ENCODE measurements around the gene POC1A. TPM values are rescaled to one million over a fixed set of nuclear protein-coding genes. Genes with fewer than 3 reads are reported as not detected.

Gene POC1A
- total RNA-seq, 1 donor from 2014 or later = 4.7 TPM

DNA sequence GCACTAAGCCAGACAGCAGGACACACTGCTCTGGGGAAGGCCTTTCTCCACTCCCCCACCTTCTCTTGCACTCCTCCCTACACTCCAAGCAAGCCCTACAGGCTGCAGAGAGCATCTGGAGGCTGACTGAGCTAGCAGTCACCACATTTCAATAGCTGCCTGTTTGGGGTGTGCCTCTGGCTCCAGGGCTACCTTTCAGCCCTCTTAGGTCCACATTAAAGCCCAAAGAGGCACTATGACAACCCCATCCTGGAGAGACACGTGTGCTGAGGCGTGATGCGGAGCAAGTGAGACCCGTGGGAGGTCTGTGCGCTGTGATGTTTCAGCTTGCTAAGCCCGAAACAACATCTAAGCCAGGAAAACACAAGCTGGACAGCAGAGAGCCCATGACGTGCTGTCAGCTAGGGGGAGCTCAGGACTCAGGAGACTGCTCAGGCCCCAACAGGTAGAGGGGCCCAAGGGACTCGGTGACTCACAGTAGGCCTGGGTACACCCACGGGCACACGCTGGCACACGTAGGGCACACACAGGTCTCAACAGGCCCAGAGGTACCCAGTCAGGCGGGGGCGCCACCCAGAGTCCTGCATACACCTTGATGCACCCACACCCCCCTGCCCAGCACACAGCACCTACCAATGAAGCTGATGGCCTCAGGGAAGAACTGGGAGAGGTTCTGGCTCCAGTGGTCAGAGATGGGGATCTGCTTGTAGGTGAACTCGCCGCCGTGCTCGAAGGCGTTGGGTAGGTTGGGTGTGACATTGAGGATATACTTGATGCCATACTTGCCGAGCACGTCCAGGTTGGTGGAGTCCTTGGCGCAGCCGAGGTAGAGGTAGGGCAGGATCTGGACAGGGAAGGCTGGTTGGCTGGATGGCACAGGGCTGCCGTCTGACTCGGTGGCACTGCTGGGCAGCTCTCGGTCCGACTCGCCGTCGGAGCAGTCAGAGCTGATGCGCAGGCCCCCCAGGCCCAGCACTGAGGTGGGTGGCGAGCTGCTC lies 100.6 kb downstream of the POC1A start:
- DNase-seq (ENCODE audit: low read depth) = no peak
- H3K27me3 ChIP-seq (ENCODE audit: control insufficient read depth, insufficient read depth, low read length) = no peaks in the 10 kb centered on the region
- TF ChIP-seq, protein P1, sequence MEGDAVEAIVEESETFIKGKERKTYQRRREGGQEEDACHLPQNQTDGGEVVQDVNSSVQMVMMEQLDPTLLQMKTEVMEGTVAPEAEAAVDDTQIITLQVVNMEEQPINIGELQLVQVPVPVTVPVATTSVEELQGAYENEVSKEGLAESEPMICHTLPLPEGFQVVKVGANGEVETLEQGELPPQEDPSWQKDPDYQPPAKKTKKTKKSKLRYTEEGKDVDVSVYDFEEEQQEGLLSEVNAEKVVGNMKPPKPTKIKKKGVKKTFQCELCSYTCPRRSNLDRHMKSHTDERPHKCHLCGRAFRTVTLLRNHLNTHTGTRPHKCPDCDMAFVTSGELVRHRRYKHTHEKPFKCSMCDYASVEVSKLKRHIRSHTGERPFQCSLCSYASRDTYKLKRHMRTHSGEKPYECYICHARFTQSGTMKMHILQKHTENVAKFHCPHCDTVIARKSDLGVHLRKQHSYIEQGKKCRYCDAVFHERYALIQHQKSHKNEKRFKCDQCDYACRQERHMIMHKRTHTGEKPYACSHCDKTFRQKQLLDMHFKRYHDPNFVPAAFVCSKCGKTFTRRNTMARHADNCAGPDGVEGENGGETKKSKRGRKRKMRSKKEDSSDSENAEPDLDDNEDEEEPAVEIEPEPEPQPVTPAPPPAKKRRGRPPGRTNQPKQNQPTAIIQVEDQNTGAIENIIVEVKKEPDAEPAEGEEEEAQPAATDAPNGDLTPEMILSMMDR (IDR thresholded peaks at IDR 0.05; ENCODE audit: insufficient read depth, low read length, poor library complexity, severe bottlenecking) = peak; percentile 70
- no peak overlapping the region for H3K4me3 ChIP-seq (ENCODE audit: low read depth, low read length)
- H3K36me3 ChIP-seq (ENCODE audit: control insufficient read depth, insufficient read depth, low read length) = peaks cover 2% of the 10 kb centered on the region

DNA sequence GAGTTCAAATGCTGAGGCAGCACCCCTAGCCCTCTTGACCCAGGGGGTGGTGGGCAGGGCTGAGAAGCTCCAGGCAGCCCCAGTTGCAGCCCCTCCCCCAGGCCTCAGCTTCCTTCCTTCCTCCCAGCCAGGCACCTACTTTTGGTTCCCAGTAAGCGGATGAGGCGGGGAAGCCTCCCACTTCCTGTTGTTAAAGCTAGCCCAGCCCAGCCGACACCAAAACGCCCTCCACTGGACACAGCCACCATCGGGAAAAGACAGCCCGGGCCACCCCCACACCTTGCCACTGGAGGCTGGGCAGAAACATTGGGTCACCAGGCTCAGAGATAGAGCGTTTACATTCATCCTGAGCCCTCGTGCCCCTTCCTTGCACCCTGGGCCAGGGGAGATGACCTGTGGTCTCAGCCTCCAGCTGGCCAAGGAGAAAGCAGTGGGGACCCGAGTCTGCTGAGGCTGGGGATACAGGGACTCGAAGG lies 101.4 kb downstream of the POC1A start:
- TF ChIP-seq, protein P1 (IDR thresholded peaks at IDR 0.05; ENCODE audit: insufficient read depth, low read length, poor library complexity, severe bottlenecking) = peak; percentile 60
- H3K36me3 ChIP-seq (ENCODE audit: control insufficient read depth, insufficient read depth, low read length) = peaks cover 2% of the 10 kb centered on the region
- no peak for DNase-seq (ENCODE audit: low read depth)

DNA sequence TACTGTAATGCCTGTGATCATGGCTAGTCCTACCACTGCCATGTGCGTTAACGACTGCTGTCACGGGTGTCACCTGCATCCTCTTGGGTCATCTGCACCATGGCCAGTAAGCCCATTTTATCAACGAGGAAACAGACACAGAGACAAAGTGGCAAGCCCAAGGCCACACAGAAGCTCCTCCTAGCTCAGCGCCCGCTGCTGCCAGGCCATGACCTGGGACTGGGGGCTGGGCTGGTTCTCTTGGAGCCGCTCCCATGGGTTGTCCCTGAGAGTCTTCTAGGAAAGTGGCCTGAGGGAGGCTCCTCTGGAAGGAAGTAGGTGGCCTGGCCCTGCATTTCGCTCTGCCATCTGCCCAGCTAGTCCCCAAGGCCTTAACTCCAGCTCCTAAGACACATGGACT lies 102.8 kb downstream of the POC1A start:
- TF ChIP-seq, protein P1 (IDR thresholded peaks at IDR 0.05; ENCODE audit: insufficient read depth, low read length, poor library complexity, severe bottlenecking) = no peak
- Histone ChIP-seq H3K4me3 (ENCODE audit: low read depth, low read length) (no peak overlapping the region), H3K36me3 (ENCODE audit: control insufficient read depth, insufficient read depth, low read length) (peaks cover 2% of the 10 kb centered on the region), H3K27me3 (ENCODE audit: control insufficient read depth, insufficient read depth, low read length) (no peaks in the 10 kb centered on the region)
- no peak for DNase-seq (ENCODE audit: low read depth)

More for the DNA sequence above, 101.4 kb downstream of the POC1A start:
- no peaks in the 10 kb centered on the region for H3K27me3 ChIP-seq (ENCODE audit: control insufficient read depth, insufficient read depth, low read length)
- H3K4me3 ChIP-seq (ENCODE audit: low read depth, low read length) = no peak overlapping the region

DNA sequence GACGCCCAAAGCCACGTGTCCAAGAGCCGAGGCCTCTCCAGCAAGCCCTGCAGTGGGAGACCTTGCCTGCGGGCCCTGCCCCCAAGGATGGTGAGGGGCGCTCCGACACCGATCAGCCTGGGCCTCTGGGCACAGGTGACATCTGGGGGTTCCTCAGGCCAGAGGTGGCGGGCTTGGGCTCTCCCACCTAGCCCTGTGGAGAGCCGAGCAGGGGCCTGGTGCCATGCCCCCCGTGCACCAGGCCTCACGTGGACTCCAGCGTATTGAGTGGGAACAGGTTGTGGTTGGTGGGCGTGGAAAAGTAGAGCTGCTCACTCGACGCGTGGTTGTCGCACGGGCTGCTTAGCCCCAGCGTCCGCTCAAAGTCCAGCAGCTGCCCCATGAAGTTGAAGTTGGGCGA lies 103.7 kb downstream of the POC1A start:
- peaks cover 2% of the 10 kb centered on the region for H3K36me3 ChIP-seq (ENCODE audit: control insufficient read depth, insufficient read depth, low read length)
- H3K4me3 ChIP-seq (ENCODE audit: low read depth, low read length) = no peak overlapping the region

DNA sequence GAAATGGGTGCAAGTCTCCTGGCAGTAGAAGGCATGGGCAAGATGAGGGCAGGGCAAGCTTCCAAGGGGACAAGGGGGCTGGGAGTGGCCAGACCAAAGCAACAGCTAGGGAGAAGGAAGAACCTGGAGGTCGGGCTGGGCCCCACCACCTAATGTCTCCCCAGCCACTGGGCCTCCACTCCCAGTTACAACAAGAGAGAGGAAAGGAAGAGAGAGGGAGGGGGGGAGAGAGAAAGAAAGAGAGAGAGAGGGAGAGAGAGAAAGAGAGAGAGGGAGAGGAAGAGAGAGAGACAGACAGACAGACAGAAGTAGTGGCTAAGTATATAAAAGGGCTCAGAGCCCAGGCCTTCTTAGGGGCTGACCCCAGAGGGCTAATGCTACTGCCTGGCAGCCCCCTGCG lies 104.7 kb downstream of the POC1A start:
- Histone ChIP-seq H3K27me3 (ENCODE audit: control insufficient read depth, insufficient read depth, low read length) (no peaks in the 10 kb centered on the region), H3K4me3 (ENCODE audit: low read depth, low read length) (no peak overlapping the region), H3K36me3 (ENCODE audit: control insufficient read depth, insufficient read depth, low read length) (peaks cover 2% of the 10 kb centered on the region)
- no peak for DNase-seq (ENCODE audit: low read depth)
- TF ChIP-seq, protein P1 (IDR thresholded peaks at IDR 0.05; ENCODE audit: insufficient read depth, low read length, poor library complexity, severe bottlenecking) = no peak

More for the DNA sequence above, 103.7 kb downstream of the POC1A start:
- DNase-seq (ENCODE audit: low read depth) = no peak
- H3K27me3 ChIP-seq (ENCODE audit: control insufficient read depth, insufficient read depth, low read length) = no peaks in the 10 kb centered on the region
- TF ChIP-seq, protein P1 (IDR thresholded peaks at IDR 0.05; ENCODE audit: insufficient read depth, low read length, poor library complexity, severe bottlenecking) = no peak
